GM23248 (cell line): ENCODE results near the gene RCE1. TPM values are rescaled to one million over a fixed set of nuclear protein-coding genes. Genes with fewer than 3 reads are reported as not detected.

Experiments used
- DNase-seq: peaks from one replicate; pipeline ENCODE4 v3.0.0-alpha.2; 2015
- H2AFZ ChIP-seq: fragments of 200-600 bp; sonication (generic); 2 replicates; pipeline ENCODE4 v1.6.1; 2016; ENCODE audit warnings: antibody characterized with exemption
- H3F3A ChIP-seq: fragments of 200-600 bp; sonication (generic); 2 replicates; pipeline ENCODE4 v1.6.1; 2016; ENCODE audit warnings: mild to moderate bottlenecking, antibody characterized with exemption, mixed run types; ENCODE audit not compliant: insufficient read depth
- H3K27ac ChIP-seq: fragments of 200-600 bp; sonication (generic); 2 replicates; pipeline ENCODE4 v1.5.1; 2016; ENCODE audit warnings: mild to moderate bottlenecking
- H3K27me3 ChIP-seq: fragments of 200-600 bp; sonication (generic); replicated peaks from 2 replicates; pipeline ENCODE4 v1.6.1; 2016; ENCODE audit warnings: mild to moderate bottlenecking; ENCODE audit not compliant: insufficient read depth
- H3K36me3 ChIP-seq: fragments of 200-600 bp; sonication (generic); 2 replicates; pipeline ENCODE4 v1.6.1; 2016; ENCODE audit warnings: low read depth, mild to moderate bottlenecking
- H3K4me1 ChIP-seq: fragments of 200-600 bp; sonication (generic); 2 replicates; pipeline ENCODE4 v1.6.1; 2016; ENCODE audit warnings: mild to moderate bottlenecking; ENCODE audit not compliant: insufficient read depth
- H3K4me2 ChIP-seq: fragments of 200-600 bp; sonication (generic); one replicate; pipeline ENCODE4 v1.6.1; 2016; ENCODE audit warnings: mild to moderate bottlenecking; ENCODE audit not compliant: unreplicated experiment
- H3K4me3 ChIP-seq: fragments of 200-600 bp; sonication (generic); 2 replicates; pipeline ENCODE4 v1.5.1; 2016; ENCODE audit warnings: mild to moderate bottlenecking
- H3K79me2 ChIP-seq: fragments of 200-600 bp; sonication (generic); 2 replicates; pipeline ENCODE4 v1.6.1; 2016; ENCODE audit warnings: mild to moderate bottlenecking; ENCODE audit not compliant: insufficient read depth
- H3K9ac ChIP-seq: fragments of 200-600 bp; sonication (generic); 2 replicates; pipeline ENCODE4 v1.6.1; 2016; ENCODE audit warnings: mild to moderate bottlenecking
- H3K9me2 ChIP-seq: fragments of 200-600 bp; sonication (generic); 2 replicates; pipeline ENCODE4 v1.6.1; 2016; ENCODE audit warnings: mixed run types, mild to moderate bottlenecking, moderate library complexity; ENCODE audit not compliant: insufficient read depth
- H3K9me3 ChIP-seq: fragments of 200-600 bp; sonication (generic); one replicate; pipeline ENCODE4 v1.6.1; 2017; ENCODE audit warnings: low read depth
- H4K20me1 ChIP-seq: fragments of 200-600 bp; sonication (generic); 2 replicates; pipeline ENCODE4 v1.6.0; 2016; ENCODE audit not compliant: insufficient read depth
- EZH2 ChIP-seq: fragments of 200-600 bp; sonication (generic); IDR thresholded peaks from 2 replicates; pipeline ENCODE4 v1.6.1; 2018; ENCODE audit warnings: antibody characterized with exemption, mild to moderate bottlenecking; ENCODE audit not compliant: insufficient read depth, poor library complexity, severe bottlenecking
- EZH2phosphoT487 ChIP-seq: fragments of 200-600 bp; sonication (generic); IDR thresholded peaks from 2 replicates; pipeline ENCODE4 v1.6.1; 2018; ENCODE audit warnings: antibody characterized with exemption, moderate library complexity, mild to moderate bottlenecking, low read depth; ENCODE audit not compliant: insufficient read depth
- WGBS, 2 experiments: methylation state at CpG; one replicate each; pipeline ENCODE4 v1.1.6; 2015 to 2017; ENCODE audit warnings: low lambda C conversion rate in 2 of 2, low coverage in 1 of 2; ENCODE audit errors: missing lambda C conversion rate in 2 of 2; 5-methylcytosine and 5-hydroxymethylcytosine counted together
- in situ Hi-C: fragments of 300-500 bp; cut with MboI; formaldehyde crosslinking; loops from 2 replicates; pipeline ENCODE4 v1.15.0; 2020
- polyA plus RNA-seq: library from polyadenylated mRNA; unstranded; fragments of >200 nt; fragmentation: Nextera tagmentation; extraction: Ambion mirVana; gene quantifications from 2 replicates; pipeline ENCODE4 v1.2.1, GENCODE V29; 2016
- total RNA-seq: library from RNA; depleted of rRNA; stranded (reverse); fragments of >200 nt; shearing (Covaris generic); gene quantifications from 2 replicates; pipeline ENCODE4 v1.2.3, GENCODE V29; 2014

RCE1 gene
- total and polyA plus RNA-seq, 2 experiments from 2014 or later: 16.6 to 19.2 TPM

DNA sequence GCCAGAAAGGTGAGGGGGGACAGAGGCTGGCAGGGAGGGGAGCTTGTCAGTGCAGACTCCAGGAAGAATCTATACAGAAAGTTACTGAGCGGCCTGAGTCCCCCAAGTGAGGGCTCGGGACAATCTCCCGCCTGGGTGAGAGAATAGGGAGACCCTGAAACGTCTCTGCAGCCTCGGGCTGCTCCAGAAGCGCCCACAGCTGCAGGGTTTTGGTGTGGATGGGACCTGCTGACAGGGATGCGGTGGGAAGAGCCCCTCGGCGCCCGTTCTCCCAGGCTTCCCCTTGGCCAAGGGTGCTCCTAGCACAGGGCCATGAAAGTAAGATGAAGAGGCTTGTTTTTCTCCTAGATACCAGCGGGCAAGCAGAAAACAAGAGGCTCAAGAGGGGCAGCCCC lies 743 bp upstream of the RCE1 start:
- Histone ChIP-seq H3K4me1 (peaks cover 14% of the 10 kb centered on the region; the same call in 1 of the 2 replicates), H2AFZ (peak overlapping the region; percentile 77; the same call in 1 of the 2 replicates), H3K9ac (peak overlapping the region; percentile 97), H3K4me3 (peak overlapping the region; percentile 98), H3K9me3 (no peaks in the 10 kb centered on the region), H3F3A (0 out of 2 replicates have a peak, but pooled peaks cover 4% of the 10 kb centered on the region), H3K9me2 (no peaks in the 10 kb centered on the region), H3K27me3 (no peaks in the 10 kb centered on the region), H4K20me1 (no peaks in the 10 kb centered on the region), H3K36me3 (no peaks in the 10 kb centered on the region), H3K27ac (peak overlapping the region; percentile 91), H3K79me2 (peaks cover 55% of the 10 kb centered on the region), H3K4me2 (peak overlapping the region; percentile 97)
- WGBS, 2 experiments: 1 to 2% methylated on average over 11 of the region's 11 CpGs
- in situ Hi-C loops: loop anchor here (25.0 kb wide), 1 partner anchor 255 kb away; the partner anchor contains the start of genes CCDC87 and CCS
- no peak for TF ChIP-seq EZH2
- no peak for TF ChIP-seq EZH2phosphoT487
- DNase-seq: no peak

GRCh38 chr11:66843776-66844495 lies 695 bp downstream of the RCE1 start:
- Histone ChIP-seq H3K36me3 (no peaks in the 10 kb centered on the region), H3K27me3 (no peaks in the 10 kb centered on the region), H3K79me2 (peaks cover 55% of the 10 kb centered on the region), H4K20me1 (no peaks in the 10 kb centered on the region), H3K9me3 (no peaks in the 10 kb centered on the region), H3F3A (no peaks in the 10 kb centered on the region), H3K9me2 (no peaks in the 10 kb centered on the region), H3K4me3 (peak overlapping the region; percentile 98), H3K27ac (peak overlapping the region; percentile 91), H3K9ac (peak overlapping the region; percentile 97), H2AFZ (peak overlapping the region; percentile 77), H3K4me1 (peaks cover 14% of the 10 kb centered on the region; the same call in 1 of the 2 replicates), H3K4me2 (peak overlapping the region; percentile 88)
- no peak for TF ChIP-seq EZH2
- no peak for TF ChIP-seq EZH2phosphoT487
- in situ Hi-C loops: loop anchor here (25.0 kb wide), 1 partner anchor 257 kb away; the partner anchor contains the start of genes CCDC87 and CCS
- peak; percentile 43 for DNase-seq
- 11 to 12% methylated on average over 14 to 16 of the region's 16 CpGs for WGBS, 2 experiments

- Histone ChIP-seq H3K79me2 (peaks cover 55% of the 10 kb centered on the region), H3K27me3 (no peaks in the 10 kb centered on the region), H4K20me1 (no peaks in the 10 kb centered on the region), H3K9me3 (no peaks in the 10 kb centered on the region), H2AFZ (no peak overlapping the region), H3K4me3 (peak overlapping the region; percentile 98), H3F3A (no peaks in the 10 kb centered on the region), H3K27ac (no peak overlapping the region), H3K36me3 (no peaks in the 10 kb centered on the region), H3K9me2 (no peaks in the 10 kb centered on the region), H3K4me2 (peak overlapping the region; percentile 88), H3K4me1 (peaks cover 14% of the 10 kb centered on the region; the same call in 1 of the 2 replicates), H3K9ac (peak overlapping the region; percentile 97)
- WGBS, 2 experiments: 74 to 75% methylated on average over 12 of the region's 12 CpGs
- in situ Hi-C loops: loop anchor here (25.0 kb wide), 1 partner anchor 257 kb away; the partner anchor contains the start of genes CCDC87 and CCS
- no peak for TF ChIP-seq EZH2
- TF ChIP-seq EZH2phosphoT487: no peak
- DNase-seq: no peak
Measured at GRCh38 chr11:66844496-66845142, 1.4 kb downstream of the RCE1 start.

DNA sequence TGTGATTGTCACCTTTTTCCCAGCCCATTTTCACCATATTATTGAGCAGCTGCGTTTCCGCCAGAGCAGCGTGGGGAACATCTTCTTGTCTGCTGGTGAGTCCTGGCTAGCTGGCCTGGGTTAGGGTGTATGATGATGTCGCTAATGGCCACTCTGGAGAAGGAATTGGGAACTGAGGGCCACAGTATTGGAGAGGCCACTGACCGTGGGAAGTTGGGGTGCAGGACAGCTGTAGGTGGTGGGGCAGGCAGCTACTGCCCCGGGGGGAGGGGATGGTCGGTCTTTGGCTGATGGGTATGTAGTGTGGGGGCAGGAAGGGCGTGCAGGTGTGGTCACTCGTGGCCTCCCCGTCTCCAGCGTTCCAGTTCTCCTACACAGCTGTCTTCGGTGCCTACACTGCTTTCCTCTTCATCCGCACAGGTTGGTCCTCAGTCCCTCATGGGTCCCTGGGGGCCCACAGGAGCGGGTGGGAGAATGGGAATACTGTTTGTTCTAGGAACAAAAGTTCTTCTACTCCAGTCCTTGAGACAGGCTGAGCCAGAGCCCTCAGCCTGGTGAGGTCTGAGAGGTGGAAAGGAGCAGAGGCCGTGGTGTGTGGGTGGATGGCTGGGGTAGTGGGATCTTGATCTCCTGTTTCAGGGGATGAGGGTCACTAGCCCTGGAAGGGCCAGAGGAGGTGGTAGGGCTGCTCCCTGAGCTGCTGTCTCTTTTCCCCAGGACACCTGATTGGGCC lies 2.1 kb downstream of the RCE1 start:
- in situ Hi-C loops: loop anchor here (25.0 kb wide), 1 partner anchor 258 kb away; the partner anchor contains the start of genes CCDC87 and CCS
- no peak overlapping the region for H2AFZ ChIP-seq
- no peak for DNase-seq
- no peaks in the 10 kb centered on the region for H3K27me3 ChIP-seq
- H3K79me2 ChIP-seq: peaks cover 55% of the 10 kb centered on the region
- no peaks in the 10 kb centered on the region for H3F3A ChIP-seq
- no peak overlapping the region for H3K9ac ChIP-seq
- no peaks in the 10 kb centered on the region for H3K9me2 ChIP-seq
- no peaks in the 10 kb centered on the region for H4K20me1 ChIP-seq
- peaks cover 14% of the 10 kb centered on the region; the same call in 1 of the 2 replicates for H3K4me1 ChIP-seq
- H3K4me3 ChIP-seq: no peak overlapping the region
- no peaks in the 10 kb centered on the region for H3K36me3 ChIP-seq
- 82 to 86% methylated on average over 15 of the region's 15 CpGs for WGBS, 2 experiments
- no peaks in the 10 kb centered on the region for H3K9me3 ChIP-seq
- H3K4me2 ChIP-seq: no peak overlapping the region
- TF ChIP-seq EZH2: no peak
- TF ChIP-seq EZH2phosphoT487: no peak
- H3K27ac ChIP-seq: no peak overlapping the region
